Loucy (cell line): ENCODE data around the gene TOR1AIP2.

Experiments
- H2AFZ ChIP-seq: fragments of 200-600 bp; sonication (generic); 2 replicates; pipeline ENCODE4 v1.6.0; 2016; ENCODE audit warnings: antibody characterized with exemption, mild to moderate bottlenecking, low read length, moderate library complexity
- H3F3A ChIP-seq: fragments of 200-600 bp; 2 replicates; pipeline ENCODE4 v1.6.0; 2016; ENCODE audit warnings: antibody characterized with exemption, low read depth, mild to moderate bottlenecking
- H3K27me3 ChIP-seq: fragments of 200-600 bp; sonication (generic); 2 replicates; pipeline ENCODE4 v1.6.1; 2014; ENCODE audit warnings: low read length, mild to moderate bottlenecking; ENCODE audit not compliant: insufficient read depth, poor library complexity, severe bottlenecking
- H3K36me3 ChIP-seq: fragments of 200-600 bp; sonication (generic); 2 replicates; pipeline ENCODE4 v1.6.1; 2016; ENCODE audit warnings: low read length; ENCODE audit not compliant: insufficient read depth
- H3K4me1 ChIP-seq: fragments of 200-600 bp; sonication (generic); 2 replicates; pipeline ENCODE4 v1.5.1; 2014; ENCODE audit warnings: low read length, mild to moderate bottlenecking; ENCODE audit not compliant: insufficient read depth, poor library complexity, severe bottlenecking
- H3K4me2 ChIP-seq: fragments of 200-600 bp; sonication (generic); 2 replicates; pipeline ENCODE4 v1.6.0; 2014; ENCODE audit warnings: antibody characterized with exemption, low read length, low read depth, mild to moderate bottlenecking; ENCODE audit not compliant: poor library complexity, severe bottlenecking
- H3K4me3 ChIP-seq: fragments of 200-600 bp; sonication (generic); 2 replicates; pipeline ENCODE4 v1.5.1; 2014; ENCODE audit warnings: low read length, mild to moderate bottlenecking, mixed read lengths; ENCODE audit not compliant: poor library complexity, severe bottlenecking
- H3K79me2 ChIP-seq: fragments of 200-600 bp; sonication (generic); 2 replicates; pipeline ENCODE4 v1.6.1; 2014; ENCODE audit warnings: low read length; ENCODE audit not compliant: insufficient read depth
- H3K9ac ChIP-seq: fragments of 200-600 bp; sonication (generic); 2 replicates; pipeline ENCODE4 v1.6.0; 2014; ENCODE audit warnings: mild to moderate bottlenecking, low read depth, low read length, moderate library complexity; ENCODE audit not compliant: poor library complexity, severe bottlenecking
- H3K9me2 ChIP-seq: fragments of 200-600 bp; sonication (generic); replicated peaks from 2 replicates; pipeline ENCODE4 v1.6.1; 2016; ENCODE audit warnings: low read depth, low read length, mixed read lengths
- H3K9me3 ChIP-seq: fragments of 200-600 bp; sonication (generic); 2 replicates; pipeline ENCODE4 v1.6.1; 2014; ENCODE audit warnings: mild to moderate bottlenecking, antibody characterized with exemption, low read length, low read depth; ENCODE audit not compliant: insufficient read depth
- H4K20me1 ChIP-seq: fragments of 200-600 bp; sonication (generic); 2 replicates; pipeline ENCODE4 v1.6.0; 2014; ENCODE audit warnings: antibody characterized with exemption, low read length, mild to moderate bottlenecking; ENCODE audit not compliant: insufficient read depth, poor library complexity, severe bottlenecking
- CTCF ChIP-seq: fragments of 200-600 bp; sonication (generic); conservative IDR thresholded peaks from 2 replicates; pipeline ENCODE4 v1.5.1; 2014; ENCODE audit warnings: mild to moderate bottlenecking, antibody characterized with exemption, low read length
- EZH2phosphoT487 ChIP-seq: fragments of 200-600 bp; IDR thresholded peaks from 2 replicates; pipeline ENCODE4 v1.6.1; 2018; ENCODE audit warnings: antibody characterized with exemption, mild to moderate bottlenecking, moderate library complexity, borderline replicate concordance

The TOR1AIP2 gene

DNA sequence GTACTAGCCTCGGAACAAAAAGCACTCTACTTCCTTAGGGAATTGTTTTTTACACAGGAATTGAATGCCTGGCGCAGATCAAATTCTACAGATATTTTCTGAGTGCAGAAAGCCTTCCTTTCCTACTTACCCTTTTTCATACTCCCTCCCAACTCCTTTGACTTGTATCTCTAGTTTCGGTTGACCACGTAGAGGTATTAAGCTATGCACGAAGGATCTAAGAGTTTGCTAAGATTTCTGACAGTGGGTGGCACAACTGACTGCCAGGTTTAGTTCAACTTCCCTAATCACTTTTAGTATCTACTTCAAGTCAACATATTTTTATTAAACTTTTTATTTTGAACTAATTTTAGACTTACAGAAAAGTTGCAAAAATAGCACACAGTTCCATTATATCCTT is 5.0 kb downstream of the TOR1AIP2 start:
- TF ChIP-seq EZH2phosphoT487, result no peak
- peaks cover 52% of the 10 kb centered on the region for H4K20me1 ChIP-seq
- H3K9me3 ChIP-seq, result no peaks in the 10 kb centered on the region
- H3K4me3 ChIP-seq, result peak overlapping the region; percentile 41
- no peaks in the 10 kb centered on the region for H3K9me2 ChIP-seq
- H3K79me2 ChIP-seq, result peaks cover 84% of the 10 kb centered on the region
- peaks cover 11% of the 10 kb centered on the region; the same call in 1 of the 2 replicates for H3K36me3 ChIP-seq
- no peak overlapping the region for H2AFZ ChIP-seq
- H3F3A ChIP-seq, result no peaks in the 10 kb centered on the region; the same call in 1 of the 2 replicates
- peak overlapping the region; percentile 48 for H3K9ac ChIP-seq
- H3K4me1 ChIP-seq, result peaks cover 66% of the 10 kb centered on the region
- no peaks in the 10 kb centered on the region for H3K27me3 ChIP-seq
- H3K4me2 ChIP-seq, result peak overlapping the region; percentile 69

- Histone ChIP-seq H2AFZ (no peak overlapping the region), H3K9me2 (no peaks in the 10 kb centered on the region), H3K79me2 (peaks cover 84% of the 10 kb centered on the region), H3K36me3 (peaks cover 17% of the 10 kb centered on the region; the same call in 1 of the 2 replicates), H3K4me3 (peak overlapping the region; percentile 41), H3K27me3 (no peaks in the 10 kb centered on the region), H3K4me1 (peaks cover 62% of the 10 kb centered on the region), H3K9ac (peak overlapping the region; percentile 48), H3K4me2 (peak overlapping the region; percentile 69), H3K9me3 (no peaks in the 10 kb centered on the region), H3F3A (no peaks in the 10 kb centered on the region; the same call in 1 of the 2 replicates), H4K20me1 (peaks cover 47% of the 10 kb centered on the region)
- no peak for TF ChIP-seq EZH2phosphoT487
Measured at GRCh38 chr1:179871940-179872339, 5.7 kb downstream of the TOR1AIP2 start.

DNA sequence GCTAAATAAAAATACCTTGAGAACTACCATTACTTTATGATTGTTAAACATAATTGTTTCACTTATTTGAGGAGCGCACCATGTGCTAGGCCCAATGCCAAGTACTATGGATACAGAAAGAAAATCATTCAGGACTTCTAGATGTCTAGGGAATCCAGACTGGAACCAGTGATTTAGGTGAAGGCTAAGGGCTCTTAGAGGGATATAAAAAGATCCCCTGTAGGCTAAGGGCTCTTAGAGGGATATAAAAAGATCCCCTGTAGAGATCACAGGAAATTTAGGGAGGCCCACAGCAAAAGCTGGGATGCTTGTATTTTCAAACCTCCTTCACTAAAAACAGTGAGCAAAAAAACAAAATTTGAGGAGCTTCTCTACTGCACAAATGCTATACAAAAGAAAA is 6.7 kb downstream of the TOR1AIP2 start:
- no peaks in the 10 kb centered on the region for H3K27me3 ChIP-seq
- no peaks in the 10 kb centered on the region; the same call in 1 of the 2 replicates for H3F3A ChIP-seq
- peaks cover 25% of the 10 kb centered on the region; the same call in 1 of the 2 replicates for H3K36me3 ChIP-seq
- peaks cover 36% of the 10 kb centered on the region for H4K20me1 ChIP-seq
- peaks cover 51% of the 10 kb centered on the region for H3K4me1 ChIP-seq
- H3K4me2 ChIP-seq, result peak overlapping the region; percentile 69
- H3K9ac ChIP-seq, result no peak overlapping the region
- H3K9me3 ChIP-seq, result no peaks in the 10 kb centered on the region
- no peak overlapping the region for H2AFZ ChIP-seq
- peaks cover 78% of the 10 kb centered on the region for H3K79me2 ChIP-seq
- TF ChIP-seq CTCF (no peak), EZH2phosphoT487 (no peak)
- no peaks in the 10 kb centered on the region for H3K9me2 ChIP-seq
- H3K4me3 ChIP-seq, result peak overlapping the region; percentile 14

GRCh38 chr1:179867493-179868330 is 9.9 kb downstream of the TOR1AIP2 start:
- H2AFZ ChIP-seq, result no peak overlapping the region
- no peaks in the 10 kb centered on the region for H3K27me3 ChIP-seq
- TF ChIP-seq EZH2phosphoT487 (no peak), CTCF (peak; percentile 95)
- peaks cover 20% of the 10 kb centered on the region for H3K4me1 ChIP-seq
- no peak overlapping the region for H3K9ac ChIP-seq
- H3K4me3 ChIP-seq, result no peak overlapping the region
- H3K4me2 ChIP-seq, result no peak overlapping the region
- H3F3A ChIP-seq, result no peaks in the 10 kb centered on the region; the same call in 1 of the 2 replicates
- no peaks in the 10 kb centered on the region for H3K9me3 ChIP-seq
- peaks cover 48% of the 10 kb centered on the region; the same call in 1 of the 2 replicates for H3K36me3 ChIP-seq
- H3K79me2 ChIP-seq, result peaks cover 46% of the 10 kb centered on the region
- peaks cover 12% of the 10 kb centered on the region for H4K20me1 ChIP-seq
- H3K9me2 ChIP-seq, result no peaks in the 10 kb centered on the region
